Neuronal stem cell (in vitro differentiated cells): Measurements from ENCODE around the gene AVL9.

ENCODE experiments used
- DNase-seq: peaks from one replicate; pipeline ENCODE4 v3.0.0-alpha.2; 2013; ENCODE audit warnings: low spot score
- H2AFZ ChIP-seq: one replicate; pipeline ENCODE4 v1.6.1; 2013; ENCODE audit warnings: mild to moderate bottlenecking, low read length, inconsistent platforms
- H2AK5ac ChIP-seq: 2 replicates; pipeline ENCODE4 v1.6.1; 2013; ENCODE audit warnings: low read depth, mild to moderate bottlenecking, inconsistent platforms, low read length, moderate library complexity, mixed read lengths
- H2BK120ac ChIP-seq: 2 replicates; pipeline ENCODE4 v1.6.1; 2013; ENCODE audit warnings: low read depth, mild to moderate bottlenecking, inconsistent platforms, low read length, moderate library complexity, mixed read lengths
- H2BK12ac ChIP-seq: one replicate; pipeline ENCODE4 v1.6.1; 2013; ENCODE audit warnings: low read length, inconsistent platforms
- H2BK15ac ChIP-seq: 2 replicates; pipeline ENCODE4 v1.6.1; 2013; ENCODE audit warnings: mild to moderate bottlenecking, low read length, inconsistent platforms, mixed read lengths
- H2BK5ac ChIP-seq: one replicate; pipeline ENCODE4 v1.6.1; 2013; ENCODE audit warnings: inconsistent platforms, mild to moderate bottlenecking, low read length, moderate library complexity
- H3K14ac ChIP-seq: one replicate; pipeline ENCODE4 v1.6.1; 2013; ENCODE audit warnings: low read length, inconsistent platforms
- H3K18ac ChIP-seq: 2 replicates; pipeline ENCODE4 v1.6.1; 2013; ENCODE audit warnings: low read length, inconsistent platforms
- H3K23ac ChIP-seq: 2 replicates; pipeline ENCODE4 v1.6.1; 2013; ENCODE audit warnings: low read depth, mild to moderate bottlenecking, mixed read lengths, low read length, inconsistent platforms; ENCODE audit not compliant: poor library complexity
- H3K27ac ChIP-seq: replicated peaks from 3 replicates; pipeline ENCODE4 v1.5.1; 2013; ENCODE audit warnings: low read length, inconsistent platforms
- H3K27me3 ChIP-seq, 3 experiments: 2 replicates each; pipeline ENCODE4 v1.6.1; 2013; ENCODE audit warnings: low read length in 3 of 3, mild to moderate bottlenecking in 2 of 3, inconsistent platforms in 1 of 3, low read depth in 1 of 3, mixed read lengths in 1 of 3, moderate library complexity in 1 of 3; ENCODE audit not compliant: control insufficient read depth in 3 of 3, insufficient read depth in 3 of 3
- H3K36me3 ChIP-seq, 2 donors: replicated peaks in 1 of 2; 2 replicates each; pipeline ENCODE4 v1.6.1; 2013; ENCODE audit warnings: low read length in 2 of 2; ENCODE audit not compliant: control insufficient read depth in 2 of 2, insufficient read depth in 2 of 2
- H3K4ac ChIP-seq: 2 replicates; pipeline ENCODE4 v1.6.1; 2013; ENCODE audit warnings: inconsistent platforms, mild to moderate bottlenecking, low read length, moderate library complexity
- H3K4me1 ChIP-seq, 2 donors: 1 replicate in 1 of 2; 2 replicates in 1 of 2; pipeline ENCODE4 v1.6.1; 2013; ENCODE audit warnings: low read length in 2 of 2, low read depth in 1 of 2; ENCODE audit not compliant: control insufficient read depth in 2 of 2, insufficient read depth in 1 of 2
- H3K4me2 ChIP-seq: one replicate; pipeline ENCODE4 v1.6.1; 2013; ENCODE audit warnings: mild to moderate bottlenecking, low read length, inconsistent platforms; ENCODE audit not compliant: insufficient read depth, poor library complexity, severe bottlenecking
- H3K4me3 ChIP-seq, 2 donors: 2 replicates each; pipeline ENCODE4 v1.5.1; 2013; ENCODE audit warnings: low read length in 2 of 2, mild to moderate bottlenecking in 2 of 2, inconsistent platforms in 1 of 2, moderate library complexity in 1 of 2
- H3K79me1 ChIP-seq: one replicate; pipeline ENCODE4 v1.6.1; 2013; ENCODE audit warnings: low read depth, mild to moderate bottlenecking, inconsistent platforms, low read length, moderate library complexity
- H3K9ac ChIP-seq: one replicate; pipeline ENCODE4 v1.6.1; 2013; ENCODE audit warnings: mild to moderate bottlenecking, low read depth, low read length, inconsistent platforms; ENCODE audit not compliant: poor library complexity
- H3K9me3 ChIP-seq, 2 donors: replicated peaks in 1 of 2; 2 replicates each; pipeline versions ENCODE3 to v1.6.1; 2013; ENCODE audit warnings: low read length in 2 of 2, mild to moderate bottlenecking in 2 of 2, inconsistent platforms in 1 of 2, low read depth in 1 of 2, mixed read lengths in 1 of 2, moderate library complexity in 1 of 2; ENCODE audit not compliant: control insufficient read depth in 2 of 2, insufficient read depth in 1 of 2
- H4K8ac ChIP-seq: one replicate; pipeline ENCODE4 v1.6.1; 2013; ENCODE audit warnings: low read depth, mild to moderate bottlenecking, inconsistent platforms, low read length, moderate library complexity
- H4K91ac ChIP-seq: one replicate; pipeline ENCODE4 v1.6.1; 2013; ENCODE audit warnings: low read length, low read depth, mild to moderate bottlenecking, inconsistent platforms; ENCODE audit not compliant: poor library complexity
- WGBS, 2 donors: extraction: QIAGEN DNeasy Blood & Tissue Kit; methylation state at CpG; one replicate each; pipeline ENCODE4 v1.1.7; 2013; ENCODE audit warnings: missing lambda C conversion rate in 2 of 2, mixed read lengths in 1 of 2; ENCODE audit not compliant: insufficient read length in 2 of 2, insufficient replicate concordance in 1 of 2; ENCODE audit errors: extremely low coverage in 2 of 2; 5-methylcytosine and 5-hydroxymethylcytosine counted together

The AVL9 gene

GRCh38 chr7:32609463-32609862, 114.2 kb downstream of the AVL9 start:
- Histone ChIP-seq H3K79me1 (no peaks in the 10 kb centered on the region), H2BK5ac (no peak overlapping the region), H2BK12ac (no peak overlapping the region), H3K36me3 (no peaks in the 10 kb centered on the region), H3K27ac (no peak overlapping the region), H3K4ac (no peak overlapping the region), H2AFZ (no peak overlapping the region), H4K91ac (no peak overlapping the region), H3K4me2 (no peak overlapping the region), H2BK120ac (no peak overlapping the region), H3K14ac (no peak overlapping the region), H3K18ac (no peak overlapping the region), H3K9me3 (peaks cover 0 to 6% of the 10 kb centered on the region in 2 donors), H3K4me3 (no peak overlapping the region), H4K8ac (no peak overlapping the region), H2AK5ac (no peak overlapping the region), H3K4me1 (no peaks in the 10 kb centered on the region), H3K27me3 (no peaks in the 10 kb centered on the region), H3K23ac (no peak overlapping the region), H3K9ac (no peak overlapping the region), H2BK15ac (no peak overlapping the region)
- WGBS, 2 donors: no CpG with 5 or more reads among the region's 4 CpGs
- no peak for DNase-seq

GRCh38 chr7:32611201-32612099, 116.2 kb downstream of the AVL9 start:
- H3K4me3 ChIP-seq: no peak overlapping the region
- H3K36me3 ChIP-seq: no peaks in the 10 kb centered on the region
- H3K9me3 ChIP-seq: no peaks in the 10 kb centered on the region

GRCh38 chr7:32616625-32617024, 121.3 kb downstream of the AVL9 start:
- H2BK5ac ChIP-seq: no peak overlapping the region
- no peak overlapping the region for H3K9ac ChIP-seq
- H3K4ac ChIP-seq: no peak overlapping the region
- no peak for DNase-seq
- no peak overlapping the region for H2BK120ac ChIP-seq
- H4K91ac ChIP-seq: no peak overlapping the region
- no peak overlapping the region for H3K14ac ChIP-seq
- no peak overlapping the region for H3K18ac ChIP-seq
- H4K8ac ChIP-seq: no peak overlapping the region
- H2BK12ac ChIP-seq: no peak overlapping the region
- no peak overlapping the region for H2AFZ ChIP-seq
- H3K27me3 ChIP-seq: no peaks in the 10 kb centered on the region
- no peak overlapping the region for H3K27ac ChIP-seq
- no peaks in the 10 kb centered on the region for H3K79me1 ChIP-seq
- H3K4me3 ChIP-seq: no peak overlapping the region
- H3K36me3 ChIP-seq: no peaks in the 10 kb centered on the region
- WGBS, 2 donors: no CpG with 5 or more reads among the region's 1 CpG
- H2BK15ac ChIP-seq: no peak overlapping the region
- no peaks in the 10 kb centered on the region for H3K9me3 ChIP-seq
- H3K23ac ChIP-seq: no peak overlapping the region
- no peak overlapping the region for H2AK5ac ChIP-seq
- H3K4me1 ChIP-seq: no peaks in the 10 kb centered on the region
- no peak overlapping the region for H3K4me2 ChIP-seq

More at GRCh38 chr7:32611201-32612099, 116.2 kb downstream of the AVL9 start:
- no peak overlapping the region for H4K91ac ChIP-seq
- H3K14ac ChIP-seq: no peak overlapping the region
- no peak overlapping the region for H2BK5ac ChIP-seq
- H2AFZ ChIP-seq: no peak overlapping the region
- WGBS, 2 donors: no CpG with 5 or more reads among the region's 5 CpGs
- no peak overlapping the region for H2BK120ac ChIP-seq
- H2BK15ac ChIP-seq: no peak overlapping the region
- H3K27me3 ChIP-seq: no peaks in the 10 kb centered on the region
- no peak overlapping the region for H3K18ac ChIP-seq
- no peak overlapping the region for H3K23ac ChIP-seq
- DNase-seq: no peak
- no peak overlapping the region for H3K9ac ChIP-seq
- no peak overlapping the region for H4K8ac ChIP-seq
- H3K27ac ChIP-seq: no peak overlapping the region
- no peaks in the 10 kb centered on the region for H3K4me1 ChIP-seq
- H2BK12ac ChIP-seq: no peak overlapping the region
- H3K4me2 ChIP-seq: no peak overlapping the region
- no peaks in the 10 kb centered on the region for H3K79me1 ChIP-seq
- H3K4ac ChIP-seq: no peak overlapping the region
- H2AK5ac ChIP-seq: no peak overlapping the region

GRCh38 chr7:32618470-32618869, 123.2 kb downstream of the AVL9 start:
- Histone ChIP-seq H2BK15ac (no peak overlapping the region), H3K9ac (no peak overlapping the region), H3K4me3 (no peak overlapping the region), H3K4me2 (no peak overlapping the region), H3K14ac (no peak overlapping the region), H2AFZ (no peak overlapping the region), H3K79me1 (no peaks in the 10 kb centered on the region), H4K8ac (no peak overlapping the region), H3K4me1 (no peaks in the 10 kb centered on the region), H2BK12ac (no peak overlapping the region), H2AK5ac (no peak overlapping the region), H3K9me3 (no peaks in the 10 kb centered on the region), H4K91ac (no peak overlapping the region), H3K18ac (no peak overlapping the region), H3K27ac (no peak overlapping the region), H3K23ac (no peak overlapping the region), H3K36me3 (no peaks in the 10 kb centered on the region), H2BK5ac (no peak overlapping the region), H2BK120ac (no peak overlapping the region), H3K4ac (no peak overlapping the region), H3K27me3 (no peaks in the 10 kb centered on the region)
- WGBS, 2 donors: no CpG with 5 or more reads among the region's 2 CpGs
- no peak for DNase-seq
